ENCODE results near the gene SLC41A1. TPM values are rescaled to one million over a fixed set of nuclear protein-coding genes. Genes with fewer than 3 reads are reported as not detected.
A peak's percentile ranks its signal among the peaks of the same experiment; 100 is the strongest.

The SLC41A1 gene
- total RNA-seq, 4 donors from 2014 or later, result 5.1 to 7.0 (median 5.6) TPM

DNA sequence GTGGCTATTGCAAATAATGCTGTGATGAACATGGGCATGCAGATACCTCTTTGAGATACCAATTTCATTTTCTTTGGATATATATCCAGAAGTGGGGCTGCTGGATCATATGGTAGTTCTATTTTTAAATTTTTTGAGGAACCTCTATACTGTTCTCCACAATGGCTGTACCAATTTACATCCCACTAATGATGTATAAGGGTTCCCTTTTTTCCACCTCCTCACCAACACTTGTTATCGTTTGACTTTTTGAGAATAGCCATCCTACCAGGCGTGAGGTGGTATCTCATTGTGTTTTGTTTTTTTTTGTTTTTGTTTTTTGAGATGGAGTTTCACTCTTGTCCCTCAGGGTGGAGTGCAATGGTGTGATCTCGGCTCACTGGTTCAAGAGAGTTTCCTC lies 56.4 kb downstream of the SLC41A1 start:
- no peak for DNase-seq
- in situ Hi-C loops (cut with MboI; ENCODE audit: low pct_ligation_motif_present in 1 of 4, low pct_unique_long_range_greater_than_20kb in 1 of 4, low sequenced_read_pairs in 3 of 4), result no loop called here
- WGBS, 2 donors (ENCODE audit: low coverage in 1 of 2), result 91% methylated on average over 3 of the region's 3 CpGs; no CpG with 5 or more reads in 1 of the 2 donors

DNA sequence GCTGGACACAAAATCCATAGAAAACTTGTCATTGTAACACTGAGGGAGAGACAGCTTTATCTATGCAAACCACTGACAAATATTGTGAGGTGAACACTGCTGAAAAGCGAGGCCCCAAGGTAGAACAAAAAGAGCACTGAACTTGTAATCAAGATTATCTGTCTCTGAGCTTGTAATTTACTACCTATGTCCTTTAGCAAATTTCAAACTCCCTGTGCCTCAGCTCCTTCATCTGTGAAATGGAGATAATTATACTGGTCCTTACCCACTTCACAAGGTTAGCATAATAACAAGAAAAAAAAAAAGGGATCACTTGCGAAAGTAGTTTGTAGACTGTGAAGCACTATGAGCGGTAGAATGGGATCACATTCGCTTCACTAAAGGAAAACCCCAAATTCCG lies 58.1 kb downstream of the SLC41A1 start:
- 69 to 90% methylated on average over 5 of the region's 5 CpGs for WGBS, 2 donors (ENCODE audit: low coverage in 1 of 2)
- peaks cover 5% of the 10 kb centered on the region for H3K27me3 ChIP-seq
- DNase-seq, result no peak
- H3K27ac ChIP-seq, result no peak overlapping the region
- intact Hi-C loops (cut with DNase I; ENCODE audit: low total_unique reads), result no loop called here
- no peaks in the 10 kb centered on the region for H3K9me3 ChIP-seq
- H3K4me1 ChIP-seq, result peaks cover 0 to 5% (median 0%) of the 10 kb centered on the region in 4 donors
- H3K36me3 ChIP-seq, result no peaks in the 10 kb centered on the region
- TF ChIP-seq POLR2A (IDR thresholded peaks at IDR 0.05) (no peak), POLR2AphosphoS5 (IDR thresholded peaks at IDR 0.05) (no peak), EP300 (IDR thresholded peaks at IDR 0.05; ENCODE audit: low read depth) (no peak)
- TF ChIP-seq, protein P1, sequence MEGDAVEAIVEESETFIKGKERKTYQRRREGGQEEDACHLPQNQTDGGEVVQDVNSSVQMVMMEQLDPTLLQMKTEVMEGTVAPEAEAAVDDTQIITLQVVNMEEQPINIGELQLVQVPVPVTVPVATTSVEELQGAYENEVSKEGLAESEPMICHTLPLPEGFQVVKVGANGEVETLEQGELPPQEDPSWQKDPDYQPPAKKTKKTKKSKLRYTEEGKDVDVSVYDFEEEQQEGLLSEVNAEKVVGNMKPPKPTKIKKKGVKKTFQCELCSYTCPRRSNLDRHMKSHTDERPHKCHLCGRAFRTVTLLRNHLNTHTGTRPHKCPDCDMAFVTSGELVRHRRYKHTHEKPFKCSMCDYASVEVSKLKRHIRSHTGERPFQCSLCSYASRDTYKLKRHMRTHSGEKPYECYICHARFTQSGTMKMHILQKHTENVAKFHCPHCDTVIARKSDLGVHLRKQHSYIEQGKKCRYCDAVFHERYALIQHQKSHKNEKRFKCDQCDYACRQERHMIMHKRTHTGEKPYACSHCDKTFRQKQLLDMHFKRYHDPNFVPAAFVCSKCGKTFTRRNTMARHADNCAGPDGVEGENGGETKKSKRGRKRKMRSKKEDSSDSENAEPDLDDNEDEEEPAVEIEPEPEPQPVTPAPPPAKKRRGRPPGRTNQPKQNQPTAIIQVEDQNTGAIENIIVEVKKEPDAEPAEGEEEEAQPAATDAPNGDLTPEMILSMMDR (IDR thresholded peaks at IDR 0.05), result no peak
- in situ Hi-C loops (cut with MboI; ENCODE audit: low pct_ligation_motif_present in 1 of 4, low pct_unique_long_range_greater_than_20kb in 1 of 4, low sequenced_read_pairs in 3 of 4), result no loop called here
- H3K4me3 ChIP-seq, result no peak overlapping the region

More for the DNA sequence above, 56.4 kb downstream of the SLC41A1 start:
- Histone ChIP-seq H3K9me3 (no peaks in the 10 kb centered on the region), H3K27ac (no peak overlapping the region), H3K4me3 (no peak overlapping the region), H3K36me3 (no peaks in the 10 kb centered on the region), H3K4me1 (no peaks in the 10 kb centered on the region), H3K27me3 (peaks cover 5% of the 10 kb centered on the region)
- intact Hi-C loops (cut with DNase I; ENCODE audit: low total_unique reads), result no loop called here
- TF ChIP-seq POLR2A (IDR thresholded peaks at IDR 0.05) (no peak), EP300 (IDR thresholded peaks at IDR 0.05; ENCODE audit: low read depth) (no peak), POLR2AphosphoS5 (IDR thresholded peaks at IDR 0.05) (no peak)
- TF ChIP-seq, protein P1 (IDR thresholded peaks at IDR 0.05), result no peak

DNA sequence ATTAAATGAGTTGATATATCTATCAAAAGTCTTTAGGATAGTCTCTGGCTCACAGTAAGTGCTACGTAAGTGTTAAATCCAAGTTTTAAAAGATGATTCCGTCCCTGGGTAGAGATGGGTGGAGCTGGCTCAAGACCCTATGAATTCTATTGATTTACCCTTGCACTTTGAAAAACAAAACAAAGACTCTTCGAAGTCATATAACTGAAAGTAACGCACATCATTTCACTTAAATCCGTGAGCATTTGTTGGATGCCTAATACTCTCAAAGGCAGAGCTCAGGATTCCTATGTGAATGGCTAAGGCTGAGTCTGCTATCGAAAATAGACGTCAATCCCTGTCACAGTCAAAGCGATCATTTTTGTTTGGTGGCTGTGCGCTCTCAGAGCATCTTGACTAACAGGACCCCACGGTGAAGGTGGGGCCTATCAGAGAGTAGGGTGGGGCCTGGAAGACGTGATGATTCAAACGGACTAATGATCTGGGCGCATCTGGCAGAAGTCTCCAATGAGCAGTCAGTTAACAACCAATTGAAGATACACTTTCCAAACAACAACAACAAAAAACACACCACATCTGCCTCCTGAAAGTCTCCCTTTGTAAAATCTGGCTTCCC lies 61.9 kb downstream of the SLC41A1 start:
- in situ Hi-C loops (cut with MboI; ENCODE audit: low pct_ligation_motif_present in 1 of 4, low pct_unique_long_range_greater_than_20kb in 1 of 4, low sequenced_read_pairs in 3 of 4), result no loop called here
- WGBS, 2 donors (ENCODE audit: low coverage in 1 of 2), result 79 to 87% methylated on average over 3 to 13 of the region's 13 CpGs
- Histone ChIP-seq H3K27me3 (peaks cover 5% of the 10 kb centered on the region), H3K4me3 (no peak overlapping the region), H3K27ac (no peak overlapping the region), H3K9me3 (no peaks in the 10 kb centered on the region), H3K36me3 (no peaks in the 10 kb centered on the region), H3K4me1 (peaks cover 15 to 27% (median 22%) of the 10 kb centered on the region in 4 donors)
- no peak for TF ChIP-seq POLR2AphosphoS5 (IDR thresholded peaks at IDR 0.05)
- DNase-seq, result no peak
- intact Hi-C loops (cut with DNase I; ENCODE audit: low total_unique reads), result no loop called here

DNA sequence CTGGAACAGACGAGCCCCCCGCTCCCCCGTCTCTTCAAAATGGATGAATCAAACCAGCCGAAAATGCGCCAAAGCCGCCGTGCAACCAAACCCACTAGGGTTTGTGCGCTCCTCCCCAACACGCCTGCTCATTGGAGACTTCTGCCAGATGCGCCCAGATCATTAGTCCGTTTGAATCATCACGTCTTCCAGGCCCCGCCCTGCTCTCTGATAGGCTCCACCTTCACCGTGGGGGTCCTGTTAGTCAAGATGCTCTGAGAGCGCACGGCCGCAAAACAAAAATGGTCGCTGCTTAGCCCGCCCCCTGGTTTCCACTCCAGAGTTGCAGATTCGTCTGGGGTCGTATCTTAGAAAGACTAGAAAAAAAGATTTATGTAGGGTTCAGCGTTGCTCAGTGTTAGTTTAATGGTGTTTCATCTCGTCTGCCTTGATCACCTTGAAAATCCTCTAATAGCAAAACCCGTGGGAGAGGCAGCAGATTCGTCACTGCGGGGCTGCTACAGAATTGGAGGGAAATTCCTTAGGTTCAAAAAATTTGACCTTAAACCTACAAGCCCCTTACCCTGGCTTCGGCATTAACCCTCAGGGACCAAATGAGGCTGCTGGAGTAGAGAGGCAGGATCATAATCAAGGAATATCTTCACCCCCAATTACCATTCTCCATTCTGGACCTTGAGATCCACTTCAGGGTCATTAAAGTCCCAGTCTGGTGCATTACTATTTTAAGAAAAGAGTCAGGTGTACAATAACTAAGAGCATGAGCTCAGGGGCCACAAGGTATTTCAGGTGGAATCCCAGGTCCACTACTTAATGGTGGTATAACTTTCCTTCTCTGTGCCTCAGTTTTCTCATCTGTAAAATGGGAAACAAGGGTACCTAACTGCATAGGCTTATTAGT lies 62.6 kb downstream of the SLC41A1 start, which contains the start of gene NUCKS1:
Gene NUCKS1 (minus strand): TSS at position 45 of the 898 bp plus-strand sequence. CDS start 209 bp downstream, outside the sequence.
- DNase-seq, result peak; percentile 98
- TF ChIP-seq EP300 (IDR thresholded peaks at IDR 0.05; ENCODE audit: low read depth), result no peak
- TF ChIP-seq, protein P1 (IDR thresholded peaks at IDR 0.05), result peak in 3 of 5 experiments; percentile 4 to 47 (median 16)
- TF ChIP-seq POLR2AphosphoS5 (IDR thresholded peaks at IDR 0.05), result peak; percentile 78 to 96 (median 88)
- peak; percentile 64 for TF ChIP-seq POLR2A (IDR thresholded peaks at IDR 0.05)
- H3K4me3 ChIP-seq, result peak within 1 kb of the TSS; percentile 85 to 98 (median 88)
- H3K27me3 ChIP-seq, result peaks cover 5% of the 10 kb centered on the region
- H3K9me3 ChIP-seq, result no peaks in the 10 kb centered on the region
- WGBS, 2 donors (ENCODE audit: low coverage in 1 of 2), result 0% methylated on average over 11 to 27 of the region's 27 CpGs
- H3K36me3 ChIP-seq, result no peaks in the 10 kb centered on the region
- intact Hi-C loops (cut with DNase I; ENCODE audit: low total_unique reads) (no loop called here), in situ Hi-C loops (cut with MboI; ENCODE audit: low pct_ligation_motif_present in 1 of 4, low pct_unique_long_range_greater_than_20kb in 1 of 4, low sequenced_read_pairs in 3 of 4) (no loop called here)
- peak within 1 kb of the TSS; percentile 99 to 100 (median 100) for H3K27ac ChIP-seq
- H3K4me1 ChIP-seq, result peaks cover 15 to 35% (median 27%) of the 10 kb centered on the region in 4 donors
